ENCODE measurements around the gene HPF1. TPM values are rescaled to one million over a fixed set of nuclear protein-coding genes. Genes with fewer than 3 reads are reported as not detected.

HPF1 gene
- total and polyA plus RNA-seq, 2 of the 8 experiments (the other 6 are each of a cell fraction or from before 2014, with no cell fraction given): 14.1 to 32.5 TPM

GRCh38 chr4:169768385-169768784, 10.6 kb upstream of the HPF1 start (continued):
- TF ChIP-seq, protein P1, sequence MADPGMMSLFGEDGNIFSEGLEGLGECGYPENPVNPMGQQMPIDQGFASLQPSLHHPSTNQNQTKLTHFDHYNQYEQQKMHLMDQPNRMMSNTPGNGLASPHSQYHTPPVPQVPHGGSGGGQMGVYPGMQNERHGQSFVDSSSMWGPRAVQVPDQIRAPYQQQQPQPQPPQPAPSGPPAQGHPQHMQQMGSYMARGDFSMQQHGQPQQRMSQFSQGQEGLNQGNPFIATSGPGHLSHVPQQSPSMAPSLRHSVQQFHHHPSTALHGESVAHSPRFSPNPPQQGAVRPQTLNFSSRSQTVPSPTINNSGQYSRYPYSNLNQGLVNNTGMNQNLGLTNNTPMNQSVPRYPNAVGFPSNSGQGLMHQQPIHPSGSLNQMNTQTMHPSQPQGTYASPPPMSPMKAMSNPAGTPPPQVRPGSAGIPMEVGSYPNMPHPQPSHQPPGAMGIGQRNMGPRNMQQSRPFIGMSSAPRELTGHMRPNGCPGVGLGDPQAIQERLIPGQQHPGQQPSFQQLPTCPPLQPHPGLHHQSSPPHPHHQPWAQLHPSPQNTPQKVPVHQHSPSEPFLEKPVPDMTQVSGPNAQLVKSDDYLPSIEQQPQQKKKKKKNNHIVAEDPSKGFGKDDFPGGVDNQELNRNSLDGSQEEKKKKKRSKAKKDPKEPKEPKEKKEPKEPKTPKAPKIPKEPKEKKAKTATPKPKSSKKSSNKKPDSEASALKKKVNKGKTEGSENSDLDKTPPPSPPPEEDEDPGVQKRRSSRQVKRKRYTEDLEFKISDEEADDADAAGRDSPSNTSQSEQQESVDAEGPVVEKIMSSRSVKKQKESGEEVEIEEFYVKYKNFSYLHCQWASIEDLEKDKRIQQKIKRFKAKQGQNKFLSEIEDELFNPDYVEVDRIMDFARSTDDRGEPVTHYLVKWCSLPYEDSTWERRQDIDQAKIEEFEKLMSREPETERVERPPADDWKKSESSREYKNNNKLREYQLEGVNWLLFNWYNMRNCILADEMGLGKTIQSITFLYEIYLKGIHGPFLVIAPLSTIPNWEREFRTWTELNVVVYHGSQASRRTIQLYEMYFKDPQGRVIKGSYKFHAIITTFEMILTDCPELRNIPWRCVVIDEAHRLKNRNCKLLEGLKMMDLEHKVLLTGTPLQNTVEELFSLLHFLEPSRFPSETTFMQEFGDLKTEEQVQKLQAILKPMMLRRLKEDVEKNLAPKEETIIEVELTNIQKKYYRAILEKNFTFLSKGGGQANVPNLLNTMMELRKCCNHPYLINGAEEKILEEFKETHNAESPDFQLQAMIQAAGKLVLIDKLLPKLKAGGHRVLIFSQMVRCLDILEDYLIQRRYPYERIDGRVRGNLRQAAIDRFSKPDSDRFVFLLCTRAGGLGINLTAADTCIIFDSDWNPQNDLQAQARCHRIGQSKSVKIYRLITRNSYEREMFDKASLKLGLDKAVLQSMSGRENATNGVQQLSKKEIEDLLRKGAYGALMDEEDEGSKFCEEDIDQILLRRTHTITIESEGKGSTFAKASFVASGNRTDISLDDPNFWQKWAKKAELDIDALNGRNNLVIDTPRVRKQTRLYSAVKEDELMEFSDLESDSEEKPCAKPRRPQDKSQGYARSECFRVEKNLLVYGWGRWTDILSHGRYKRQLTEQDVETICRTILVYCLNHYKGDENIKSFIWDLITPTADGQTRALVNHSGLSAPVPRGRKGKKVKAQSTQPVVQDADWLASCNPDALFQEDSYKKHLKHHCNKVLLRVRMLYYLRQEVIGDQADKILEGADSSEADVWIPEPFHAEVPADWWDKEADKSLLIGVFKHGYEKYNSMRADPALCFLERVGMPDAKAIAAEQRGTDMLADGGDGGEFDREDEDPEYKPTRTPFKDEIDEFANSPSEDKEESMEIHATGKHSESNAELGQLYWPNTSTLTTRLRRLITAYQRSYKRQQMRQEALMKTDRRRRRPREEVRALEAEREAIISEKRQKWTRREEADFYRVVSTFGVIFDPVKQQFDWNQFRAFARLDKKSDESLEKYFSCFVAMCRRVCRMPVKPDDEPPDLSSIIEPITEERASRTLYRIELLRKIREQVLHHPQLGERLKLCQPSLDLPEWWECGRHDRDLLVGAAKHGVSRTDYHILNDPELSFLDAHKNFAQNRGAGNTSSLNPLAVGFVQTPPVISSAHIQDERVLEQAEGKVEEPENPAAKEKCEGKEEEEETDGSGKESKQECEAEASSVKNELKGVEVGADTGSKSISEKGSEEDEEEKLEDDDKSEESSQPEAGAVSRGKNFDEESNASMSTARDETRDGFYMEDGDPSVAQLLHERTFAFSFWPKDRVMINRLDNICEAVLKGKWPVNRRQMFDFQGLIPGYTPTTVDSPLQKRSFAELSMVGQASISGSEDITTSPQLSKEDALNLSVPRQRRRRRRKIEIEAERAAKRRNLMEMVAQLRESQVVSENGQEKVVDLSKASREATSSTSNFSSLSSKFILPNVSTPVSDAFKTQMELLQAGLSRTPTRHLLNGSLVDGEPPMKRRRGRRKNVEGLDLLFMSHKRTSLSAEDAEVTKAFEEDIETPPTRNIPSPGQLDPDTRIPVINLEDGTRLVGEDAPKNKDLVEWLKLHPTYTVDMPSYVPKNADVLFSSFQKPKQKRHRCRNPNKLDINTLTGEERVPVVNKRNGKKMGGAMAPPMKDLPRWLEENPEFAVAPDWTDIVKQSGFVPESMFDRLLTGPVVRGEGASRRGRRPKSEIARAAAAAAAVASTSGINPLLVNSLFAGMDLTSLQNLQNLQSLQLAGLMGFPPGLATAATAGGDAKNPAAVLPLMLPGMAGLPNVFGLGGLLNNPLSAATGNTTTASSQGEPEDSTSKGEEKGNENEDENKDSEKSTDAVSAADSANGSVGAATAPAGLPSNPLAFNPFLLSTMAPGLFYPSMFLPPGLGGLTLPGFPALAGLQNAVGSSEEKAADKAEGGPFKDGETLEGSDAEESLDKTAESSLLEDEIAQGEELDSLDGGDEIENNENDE (IDR thresholded peaks at IDR 0.05; ENCODE audit: insufficient replicate concordance, low read length): no peak
- TF ChIP-seq, protein P2, sequence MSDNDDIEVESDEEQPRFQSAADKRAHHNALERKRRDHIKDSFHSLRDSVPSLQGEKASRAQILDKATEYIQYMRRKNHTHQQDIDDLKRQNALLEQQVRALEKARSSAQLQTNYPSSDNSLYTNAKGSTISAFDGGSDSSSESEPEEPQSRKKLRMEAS (IDR thresholded peaks at IDR 0.05): no peak
- TF ChIP-seq CHD2 (IDR thresholded peaks at IDR 0.05; ENCODE audit: low read length): no peak
